Endothelial cell of umbilical vein (primary cell): Measurements from ENCODE around the gene SOCS7. TPM values are rescaled to one million over a fixed set of nuclear protein-coding genes. Genes with fewer than 3 reads are reported as not detected.

Experiments used
- Bru-seq: library from RNA; stranded (reverse); fragments of 400-500 nt; gene quantifications from one replicate; lab custom pipeline; 2021; lab: Mats Ljungman, UMichigan
- BruChase-seq, 2 experiments: library from RNA; stranded (reverse); fragments of 400-500 nt; gene quantifications; one replicate each; lab custom pipeline; 2021; lab: Mats Ljungman, UMichigan
- BruUV-seq: library from RNA; stranded (reverse); fragments of 400-500 nt; replicated peaks from 2 replicates; lab custom pipeline; 2021; lab: Mats Ljungman, UMichigan
- CTCF ChIA-PET: fragments of 300-600, 350-600 bp; sonication (Branson Sonifier 250); formaldehyde crosslinking; loops from one replicate; lab custom pipeline; 2021; ENCODE audit warnings: antibody characterized with exemption, inconsistent platforms; lab: Charles Lee
- POLR2A ChIA-PET: fragments of 300-600, 350-600 bp; sonication (Branson Sonifier 250); formaldehyde crosslinking; loops from one replicate; lab custom pipeline; 2021; ENCODE audit warnings: antibody characterized with exemption, inconsistent platforms; lab: Charles Lee
- DNase-seq: peaks from one replicate; pipeline ENCODE4 v3.0.0-alpha.2; 2011; ENCODE audit warnings: low read depth, low spot score
- FAIRE-seq: peaks from 2 replicates; lab custom pipeline; 2011; peaks lifted over from hg19 to GRCh38; lab: Jason Lieb, UNC
- H2AFZ ChIP-seq: 2 replicates; pipeline ENCODE4 v1.6.0; 2012; ENCODE audit warnings: low read depth, low read length, control low read depth, inconsistent platforms
- H3K27ac ChIP-seq: 2 replicates; pipeline ENCODE4 v1.5.1; 2011; ENCODE audit warnings: low read depth, mild to moderate bottlenecking, control low read depth, low read length, moderate library complexity; ENCODE audit not compliant: insufficient read depth
- H3K27me3 ChIP-seq, 2 experiments: 2 replicates each; pipeline versions ENCODE4 v1.6.0 to v1.6.1; 2011; ENCODE audit warnings: low read length in 2 of 2, mixed read lengths in 1 of 2; ENCODE audit not compliant: control insufficient read depth in 2 of 2, insufficient read depth in 2 of 2
- H3K36me3 ChIP-seq, 2 experiments: 2 replicates in 1 of 2; 3 replicates in 1 of 2; pipeline ENCODE4 v1.5.1; 2011; ENCODE audit warnings: low read length in 2 of 2, mild to moderate bottlenecking in 1 of 2, moderate library complexity in 1 of 2; ENCODE audit not compliant: control insufficient read depth in 2 of 2, insufficient read depth in 2 of 2; ENCODE audit errors: extremely low read depth in 1 of 2
- H3K4me1 ChIP-seq: 3 replicates; pipeline ENCODE4 v1.5.1; 2011; ENCODE audit warnings: mild to moderate bottlenecking, low read length; ENCODE audit not compliant: control insufficient read depth, insufficient read depth; ENCODE audit errors: extremely low read depth
- H3K4me2 ChIP-seq: 2 replicates; pipeline ENCODE4 v1.6.1; 2011; ENCODE audit warnings: low read length, control low read depth, mixed read lengths; ENCODE audit not compliant: insufficient read depth
- H3K4me3 ChIP-seq, 3 experiments: fragments of 200-600 bp in 1 of 3; sonication (generic), shearing (Covaris generic) in 1 of 3; replicated peaks in 1 of 3; 2 replicates each; pipeline ENCODE4 v1.5.1; 2011 to 2016; ENCODE audit warnings: control low read depth in 3 of 3, low read length in 3 of 3, mild to moderate bottlenecking in 2 of 3, inconsistent platforms in 1 of 3, low read depth in 1 of 3, moderate library complexity in 1 of 3; ENCODE audit not compliant: insufficient read depth in 1 of 3
- H3K79me2 ChIP-seq: 2 replicates; pipeline ENCODE4 v1.6.0; 2012; ENCODE audit warnings: low read length, inconsistent platforms; ENCODE audit not compliant: control insufficient read depth, insufficient read depth
- H3K9ac ChIP-seq: replicated peaks from 2 replicates; pipeline ENCODE3; 2011; ENCODE audit warnings: low read length, control low read depth; ENCODE audit not compliant: insufficient read depth; ENCODE audit errors: extremely low read depth
- H3K9me1 ChIP-seq: replicated peaks from 3 replicates; pipeline ENCODE4 v1.6.0; 2011; ENCODE audit warnings: mild to moderate bottlenecking, low read length; ENCODE audit not compliant: control insufficient read depth, insufficient read depth; ENCODE audit errors: extremely low read depth
- H3K9me3 ChIP-seq: replicated peaks from 2 replicates; pipeline ENCODE4 v1.5.1; 2012; ENCODE audit warnings: low read length, inconsistent platforms; ENCODE audit not compliant: control insufficient read depth, insufficient read depth
- H4K20me1 ChIP-seq: replicated peaks from 2 replicates; pipeline ENCODE3; 2011; ENCODE audit warnings: mild to moderate bottlenecking, low read length; ENCODE audit not compliant: control insufficient read depth, insufficient read depth; ENCODE audit errors: extremely low read depth
- POLR2A ChIP-seq: IDR thresholded peaks from 2 replicates; pipeline ENCODE4 v1.6.1; 2012; ENCODE audit warnings: low read depth, mild to moderate bottlenecking, control low read depth, low read length
- POLR2AphosphoS5 ChIP-seq: IDR thresholded peaks from 2 replicates; pipeline ENCODE4 v1.6.1; 2012; ENCODE audit warnings: low read depth, mild to moderate bottlenecking, control low read depth, low read length, moderate library complexity; ENCODE audit not compliant: insufficient read depth
- dilution Hi-C: fragments of 300-500 bp; cut with MboI; formaldehyde crosslinking; loops from one replicate; pipeline ENCODE4 v1.15.0; 2019; ENCODE audit warnings: low sequenced_read_pairs; ENCODE audit not compliant: extremely low pct_ligation_motif_present
- intact Hi-C: fragments of 100-400 bp; cut with micrococcal nuclease; formaldehyde crosslinking; loops from one replicate; pipeline ENCODE4 v1.10.0; 2022
- long read RNA-seq: library from polyadenylated mRNA; stranded (forward); transcript quantifications from one replicate; pipeline ENCODE4 v2.0.0, GENCODE V29; 2021
- polyA minus RNA-seq, 3 experiments: library from RNA; depleted of rRNA, polyadenylated mRNA; stranded (reverse); fragments of >200 nt; gene quantifications; 1 replicate in 1 of 3; 2 replicates in 2 of 3; pipeline ENCODE4 v1.2.3, GENCODE V29; 2011
- polyA plus RNA-seq, 4 experiments: library from polyadenylated mRNA; depleted of rRNA in 3 of 4; stranded (reverse) in 3 of 4; unstranded in 1 of 4; fragments of >200 nt; gene quantifications; 2 replicates each; pipeline versions ENCODE4 v1.2.1 to v1.2.3, GENCODE V29; 2011 to 2012; ENCODE audit warnings: missing spikeins in 1 of 4
- total RNA-seq: library from RNA; stranded (reverse); gene quantifications from 2 replicates; pipeline ENCODE4 v1.2.3, GENCODE V29; 2021
- TF ChIP-seq, protein P1 (sequence below), 2 donors: IDR thresholded peaks; 1 replicate in 1 of 2; 2 replicates in 1 of 2; pipeline ENCODE4 v1.5.1; 2011; ENCODE audit warnings: low read length in 2 of 2, mild to moderate bottlenecking in 2 of 2, moderate library complexity in 2 of 2, control low read depth in 1 of 2, inconsistent platforms in 1 of 2, low read depth in 1 of 2; ENCODE audit not compliant: insufficient read depth in 1 of 2; ENCODE audit errors: extremely low read depth in 1 of 2

SOCS7 gene, protein sequence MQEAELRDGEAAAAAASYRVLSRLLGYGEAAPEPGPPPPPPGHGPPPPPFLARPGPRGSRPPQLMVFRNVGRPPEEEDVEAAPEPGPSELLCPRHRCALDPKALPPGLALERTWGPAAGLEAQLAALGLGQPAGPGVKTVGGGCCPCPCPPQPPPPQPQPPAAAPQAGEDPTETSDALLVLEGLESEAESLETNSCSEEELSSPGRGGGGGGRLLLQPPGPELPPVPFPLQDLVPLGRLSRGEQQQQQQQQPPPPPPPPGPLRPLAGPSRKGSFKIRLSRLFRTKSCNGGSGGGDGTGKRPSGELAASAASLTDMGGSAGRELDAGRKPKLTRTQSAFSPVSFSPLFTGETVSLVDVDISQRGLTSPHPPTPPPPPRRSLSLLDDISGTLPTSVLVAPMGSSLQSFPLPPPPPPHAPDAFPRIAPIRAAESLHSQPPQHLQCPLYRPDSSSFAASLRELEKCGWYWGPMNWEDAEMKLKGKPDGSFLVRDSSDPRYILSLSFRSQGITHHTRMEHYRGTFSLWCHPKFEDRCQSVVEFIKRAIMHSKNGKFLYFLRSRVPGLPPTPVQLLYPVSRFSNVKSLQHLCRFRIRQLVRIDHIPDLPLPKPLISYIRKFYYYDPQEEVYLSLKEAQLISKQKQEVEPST
- total RNA-seq (10.4 and 11.7 TPM in 2 replicates), polyA plus RNA-seq (5.9 and 6.6 TPM in 2 replicates), polyA minus RNA-seq (18.5 and 19.0 TPM in 2 replicates), Bru-seq, nascent RNA (percentile 54 among the genes with signal in this experiment), BruChase-seq, experiment 1, labeled RNA remaining after a 6-hour chase (percentile 70 among the genes with signal in this experiment), BruChase-seq, experiment 2, labeled RNA remaining after a 2-hour chase (percentile 66 among the genes with signal in this experiment)
- 7.5 and 7.9 TPM in 2 replicates for polyA plus RNA-seq (2011; cell fraction: cytosol; rRNA removed)
- 11.8 and 15.3 TPM in 2 replicates for polyA plus RNA-seq (2011; cell fraction: nucleus; rRNA removed)
- 7.6 and 8.9 TPM in 2 replicates for polyA plus RNA-seq (2012)
- 14.0 TPM for polyA minus RNA-seq (2011; cell fraction: cytosol; rRNA and poly(A)+ RNA removed)
- polyA minus RNA-seq (2011; cell fraction: nucleus; rRNA and poly(A)+ RNA removed), result 9.8 and 12.1 TPM in 2 replicates
- long read RNA-seq, partial matches to known transcripts, result 0 of 2 reads
- long read RNA-seq, other reads (novel, unspliced or antisense), result 2 of 2 reads

DNA sequence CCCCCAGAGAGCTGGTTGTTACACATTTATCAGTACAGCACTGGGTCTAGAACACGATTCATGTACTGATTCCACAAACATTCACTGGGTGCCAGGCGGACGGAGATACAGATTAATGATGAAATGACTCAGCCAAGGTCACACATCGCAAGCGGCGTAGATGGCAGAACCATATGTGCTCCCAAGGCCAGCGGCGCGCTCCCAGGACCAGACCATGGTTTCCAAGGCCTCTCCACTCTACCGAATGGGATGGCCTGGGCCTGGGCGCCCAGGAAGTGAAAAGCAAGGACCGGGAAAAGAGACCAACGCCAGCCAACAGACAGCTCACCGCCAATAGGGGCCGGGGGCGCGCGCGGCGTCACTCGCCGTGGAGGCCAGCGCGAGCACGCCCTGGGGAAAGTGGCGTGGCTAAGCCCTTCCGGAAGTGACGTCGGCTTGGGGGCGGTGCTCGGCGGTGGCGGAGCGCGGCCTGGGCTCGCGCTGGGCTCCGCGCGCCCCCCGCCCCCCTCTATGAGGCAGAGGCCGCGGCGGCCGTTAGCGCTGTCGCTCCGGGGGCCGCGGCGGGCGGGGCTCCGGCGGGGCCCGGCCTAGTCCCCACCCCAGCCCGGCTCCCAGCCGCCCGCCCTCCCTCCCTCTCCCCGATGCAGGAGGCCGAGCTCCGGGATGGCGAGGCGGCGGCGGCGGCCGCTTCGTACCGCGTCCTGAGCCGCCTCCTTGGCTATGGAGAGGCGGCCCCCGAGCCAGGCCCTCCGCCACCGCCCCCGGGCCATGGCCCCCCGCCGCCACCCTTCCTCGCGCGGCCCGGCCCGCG lies at the start of gene SOCS7:
SOCS7 (plus strand) TSS at position 433 of the 811 bp plus-strand sequence; CDS start at position 642, 209 bp downstream.
- TF ChIP-seq, protein P1, sequence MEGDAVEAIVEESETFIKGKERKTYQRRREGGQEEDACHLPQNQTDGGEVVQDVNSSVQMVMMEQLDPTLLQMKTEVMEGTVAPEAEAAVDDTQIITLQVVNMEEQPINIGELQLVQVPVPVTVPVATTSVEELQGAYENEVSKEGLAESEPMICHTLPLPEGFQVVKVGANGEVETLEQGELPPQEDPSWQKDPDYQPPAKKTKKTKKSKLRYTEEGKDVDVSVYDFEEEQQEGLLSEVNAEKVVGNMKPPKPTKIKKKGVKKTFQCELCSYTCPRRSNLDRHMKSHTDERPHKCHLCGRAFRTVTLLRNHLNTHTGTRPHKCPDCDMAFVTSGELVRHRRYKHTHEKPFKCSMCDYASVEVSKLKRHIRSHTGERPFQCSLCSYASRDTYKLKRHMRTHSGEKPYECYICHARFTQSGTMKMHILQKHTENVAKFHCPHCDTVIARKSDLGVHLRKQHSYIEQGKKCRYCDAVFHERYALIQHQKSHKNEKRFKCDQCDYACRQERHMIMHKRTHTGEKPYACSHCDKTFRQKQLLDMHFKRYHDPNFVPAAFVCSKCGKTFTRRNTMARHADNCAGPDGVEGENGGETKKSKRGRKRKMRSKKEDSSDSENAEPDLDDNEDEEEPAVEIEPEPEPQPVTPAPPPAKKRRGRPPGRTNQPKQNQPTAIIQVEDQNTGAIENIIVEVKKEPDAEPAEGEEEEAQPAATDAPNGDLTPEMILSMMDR (IDR thresholded peaks at IDR 0.05; ENCODE audit: extremely low read depth in 1 of 2, insufficient read depth in 1 of 2, low read depth in 1 of 2, low read length in 2 of 2), result no peak
- TF ChIP-seq POLR2A (peak; percentile 64), POLR2AphosphoS5 (peak; percentile 89)
- dilution Hi-C loops (no loop called here), intact Hi-C loops (loop anchor here (5.0 kb wide), 1 partner anchor 141 kb away; no protein-coding TSS in a partner anchor)
- Histone ChIP-seq H3K27ac (peak within 1 kb of the TSS; percentile 21), H3K4me1 (peaks cover 8% of the 10 kb centered on the region), H2AFZ (peak within 1 kb of the TSS; percentile 93), H3K4me3 (peak within 1 kb of the TSS; percentile 66 to 69 (median 69)), H3K36me3 (no peaks in the 10 kb centered on the region), H3K9me1 (no peaks in the 10 kb centered on the region), H4K20me1 (no peaks in the 10 kb centered on the region), H3K4me2 (peak within 1 kb of the TSS; percentile 91), H3K27me3 (no peaks in the 10 kb centered on the region), H3K9me3 (no peaks in the 10 kb centered on the region), H3K9ac (peak within 1 kb of the TSS; percentile 59), H3K79me2 (peaks cover 3% of the 10 kb centered on the region)
- BruUV-seq, result TSS peak; percentile 92
- CTCF ChIA-PET, result interaction anchor here (0.6 to 4.7 kb wide), 11 partner anchors 11 to 317 kb away, joined by 3 to 57 read pairs (median 3); no protein-coding TSS in a partner anchor
- FAIRE-seq (no peak), DNase-seq (peak; percentile 89)
- POLR2A ChIA-PET, result no interaction called here
